Keratinocyte (primary cell): ENCODE measurements around the gene PATZ1. TPM values are rescaled to one million over a fixed set of nuclear protein-coding genes. Genes with fewer than 3 reads are reported as not detected.

Experiments
- DNase-seq: peaks from one replicate; pipeline ENCODE4 v3.0.0-alpha.2; 2011; ENCODE audit warnings: low read depth, missing footprints, low spot score
- FAIRE-seq: peaks from 2 replicates; lab custom pipeline; 2011; peaks lifted over from hg19 to GRCh38; lab: Jason Lieb, UNC
- H2AFZ ChIP-seq: 2 replicates; pipeline ENCODE4 v1.6.0; 2012; ENCODE audit warnings: low read length, control low read depth, inconsistent platforms; ENCODE audit not compliant: control insufficient read depth
- H3K27ac ChIP-seq: 2 replicates; pipeline ENCODE4 v1.5.1; 2011; ENCODE audit warnings: low read length; ENCODE audit not compliant: control insufficient read depth, insufficient read depth
- H3K27me3 ChIP-seq: 3 replicates; pipeline ENCODE4 v1.6.0; 2011; ENCODE audit warnings: low read length; ENCODE audit not compliant: control insufficient read depth, insufficient read depth; ENCODE audit errors: extremely low read depth
- H3K36me3 ChIP-seq, 2 experiments: 2 replicates in 1 of 2; 3 replicates in 1 of 2; pipeline ENCODE4 v1.5.1; 2011; ENCODE audit warnings: low read length in 2 of 2, mild to moderate bottlenecking in 1 of 2; ENCODE audit not compliant: control insufficient read depth in 2 of 2, insufficient read depth in 2 of 2; ENCODE audit errors: extremely low read depth in 1 of 2
- H3K4me1 ChIP-seq: 3 replicates; pipeline ENCODE4 v1.5.1; 2011; ENCODE audit warnings: low read length; ENCODE audit not compliant: control insufficient read depth, insufficient read depth; ENCODE audit errors: extremely low read depth
- H3K4me2 ChIP-seq: 3 replicates; pipeline ENCODE4 v1.6.0; 2011; ENCODE audit warnings: low read depth, low read length; ENCODE audit not compliant: control insufficient read depth, insufficient read depth; ENCODE audit errors: extremely low read depth
- H3K4me3 ChIP-seq, 3 experiments: fragments of 200-600 bp in 1 of 3; sonication (generic) in 1 of 3; 2 replicates in 2 of 3; 3 replicates in 1 of 3; pipeline ENCODE4 v1.5.1; 2011 to 2016; ENCODE audit warnings: low read length in 3 of 3, mild to moderate bottlenecking in 3 of 3, control low read depth in 2 of 3, inconsistent platforms in 1 of 3, low read depth in 1 of 3, mixed read lengths in 1 of 3, mixed run types in 1 of 3, moderate library complexity in 1 of 3; ENCODE audit not compliant: control insufficient read depth in 2 of 3, insufficient read depth in 2 of 3; ENCODE audit errors: extremely low read depth in 1 of 3
- H3K79me2 ChIP-seq: 2 replicates; pipeline ENCODE4 v1.6.0; 2012; ENCODE audit warnings: low read length; ENCODE audit not compliant: control insufficient read depth, insufficient read depth
- H3K9ac ChIP-seq: 3 replicates; pipeline ENCODE4 v1.6.0; 2011; ENCODE audit warnings: low read length; ENCODE audit not compliant: control insufficient read depth, insufficient read depth; ENCODE audit errors: extremely low read depth
- H3K9me1 ChIP-seq: 3 replicates; pipeline ENCODE4 v1.6.0; 2011; ENCODE audit warnings: low read length; ENCODE audit not compliant: control insufficient read depth, insufficient read depth; ENCODE audit errors: extremely low read depth
- H3K9me3 ChIP-seq: 2 replicates; pipeline ENCODE4 v1.5.1; 2012; ENCODE audit warnings: low read depth, low read length; ENCODE audit not compliant: control insufficient read depth
- H4K20me1 ChIP-seq: 3 replicates; pipeline ENCODE4 v1.6.0; 2011; ENCODE audit warnings: low read length; ENCODE audit not compliant: control insufficient read depth, insufficient read depth; ENCODE audit errors: extremely low read depth
- CTCF ChIP-seq, 3 experiments: IDR thresholded peaks in 1 of 3; conservative IDR thresholded peaks in 1 of 3; optimal IDR thresholded peaks in 1 of 3; 2 replicates in 2 of 3; 3 replicates in 1 of 3; pipeline versions ENCODE3 to v1.5.1; 2011; ENCODE audit warnings: low read length in 3 of 3, mild to moderate bottlenecking in 3 of 3, moderate library complexity in 2 of 3, control low read depth in 1 of 3, inconsistent platforms in 1 of 3; ENCODE audit not compliant: insufficient read depth in 2 of 3; ENCODE audit errors: extremely low read depth in 1 of 3
- EZH2 ChIP-seq: IDR thresholded peaks from one replicate; pipeline ENCODE4 v1.6.1; 2012; ENCODE audit warnings: inconsistent platforms, mild to moderate bottlenecking, low read length, moderate library complexity
- dilution Hi-C: fragments of 300-500 bp; cut with MboI; formaldehyde crosslinking; loops from one replicate; pipeline ENCODE4 v1.7.0; 2020; ENCODE audit warnings: low sequenced_read_pairs; ENCODE audit not compliant: extremely low pct_ligation_motif_present
- polyA plus RNA-seq, 5 experiments: library from polyadenylated mRNA; depleted of rRNA in 3 of 5; stranded (reverse) in 3 of 5; stranded (forward) in 1 of 5; unstranded in 1 of 5; fragments of >200 nt; gene quantifications; 1 replicate in 1 of 5; 2 replicates in 3 of 5; 3 replicates in 1 of 5; pipeline versions ENCODE4 v1.2.1 to v1.2.3, GENCODE V29; 2011 to 2012; ENCODE audit warnings: missing spikeins in 2 of 5, low read depth in 1 of 5, low replicate concordance in 1 of 5

Gene PATZ1
- polyA plus RNA-seq, 1 donor (not counting 4 experiments of a cell fraction or from before 2014, with no cell fraction given): 3.4 TPM

GRCh38 chr22:31377612-31378011, 31.5 kb upstream of the PATZ1 start:
- H4K20me1 ChIP-seq: no peaks in the 10 kb centered on the region
- FAIRE-seq: no peak
- dilution Hi-C loops: no loop called here

GRCh38 chr22:31367426-31367825, 21.3 kb upstream of the PATZ1 start:
- dilution Hi-C loops: no loop called here
- Histone ChIP-seq H3K9me3 (no peaks in the 10 kb centered on the region), H3K79me2 (no peaks in the 10 kb centered on the region), H3K4me1 (no peaks in the 10 kb centered on the region), H3K9ac (no peak overlapping the region), H3K9me1 (no peaks in the 10 kb centered on the region), H3K36me3 (no peaks in the 10 kb centered on the region), H3K4me3 (no peak overlapping the region), H2AFZ (no peak overlapping the region), H4K20me1 (no peaks in the 10 kb centered on the region), H3K27me3 (no peaks in the 10 kb centered on the region), H3K27ac (no peak overlapping the region), H3K4me2 (no peak overlapping the region)
- FAIRE-seq: no peak
- DNase-seq: no peak
- no peak for TF ChIP-seq EZH2
- TF ChIP-seq CTCF (optimal IDR thresholded peaks at IDR 0.05 in 1 of 3, IDR thresholded peaks at IDR 0.05 in 1 of 3, conservative IDR thresholded peaks at IDR 0.05 in 1 of 3; ENCODE audit: extremely low read depth in 1 of 3, insufficient read depth in 2 of 3, low read length in 3 of 3): no peak

More at GRCh38 chr22:31377612-31378011, 31.5 kb upstream of the PATZ1 start:
- Histone ChIP-seq H2AFZ (no peak overlapping the region), H3K79me2 (no peaks in the 10 kb centered on the region), H3K4me1 (no peaks in the 10 kb centered on the region), H3K27ac (no peak overlapping the region), H3K4me2 (no peak overlapping the region), H3K4me3 (no peak overlapping the region), H3K36me3 (no peaks in the 10 kb centered on the region), H3K9ac (no peak overlapping the region), H3K9me3 (no peaks in the 10 kb centered on the region), H3K9me1 (no peaks in the 10 kb centered on the region), H3K27me3 (no peaks in the 10 kb centered on the region)
- no peak for TF ChIP-seq CTCF (optimal IDR thresholded peaks at IDR 0.05 in 1 of 3, IDR thresholded peaks at IDR 0.05 in 1 of 3, conservative IDR thresholded peaks at IDR 0.05 in 1 of 3; ENCODE audit: extremely low read depth in 1 of 3, insufficient read depth in 2 of 3, low read length in 3 of 3)
- no peak for TF ChIP-seq EZH2
- DNase-seq: no peak
